Lung (tissue), 12 donors: ENCODE data around the gene ALDH1B1. TPM values are rescaled to one million over a fixed set of nuclear protein-coding genes. Genes with fewer than 3 reads are reported as not detected.

Experiments used
- ATAC-seq: fragments of 200-7000 bp; cut with Tn5 transposase; one replicate; pipeline ENCODE4 v1.9.1; 2020; ENCODE audit warnings: moderate number of reproducible peaks; ENCODE audit not compliant: insufficient read depth, low FRiP score
- DNase-seq, 3 donors: peaks; one replicate each; pipeline ENCODE4 v3.0.0-alpha.2; 2013 to 2017
- H3K27ac ChIP-seq, 2 donors: one replicate each; pipeline ENCODE4 v1.5.1; 2013; ENCODE audit warnings: mild to moderate bottlenecking in 2 of 2, moderate library complexity in 2 of 2, control low read depth in 1 of 2, inconsistent platforms in 1 of 2, low read depth in 1 of 2, low read length in 1 of 2
- H3K27me3 ChIP-seq, 3 donors: one replicate each; pipeline ENCODE4 v1.5.1; 2013; ENCODE audit warnings: low read length in 2 of 3; ENCODE audit not compliant: control insufficient read depth in 3 of 3, insufficient read depth in 3 of 3
- H3K36me3 ChIP-seq, 4 donors: one replicate each; pipeline ENCODE4 v1.5.1; 2013; ENCODE audit warnings: low read length in 4 of 4, mild to moderate bottlenecking in 1 of 4, moderate library complexity in 1 of 4; ENCODE audit not compliant: control insufficient read depth in 4 of 4, insufficient read depth in 4 of 4
- H3K4me1 ChIP-seq, 5 donors: one replicate each; pipeline ENCODE4 v1.5.1; 2013; ENCODE audit warnings: low read length in 5 of 5, mild to moderate bottlenecking in 2 of 5, moderate library complexity in 1 of 5; ENCODE audit not compliant: control insufficient read depth in 5 of 5, insufficient read depth in 5 of 5
- H3K4me3 ChIP-seq: one replicate; pipeline ENCODE4 v1.5.1; 2013; ENCODE audit warnings: mild to moderate bottlenecking, control low read depth, moderate library complexity
- H3K9ac ChIP-seq, 2 donors: one replicate each; pipeline ENCODE4 v1.5.1; 2013; ENCODE audit warnings: low read length in 2 of 2, control low read depth in 1 of 2; ENCODE audit not compliant: insufficient read depth in 1 of 2
- H3K9me3 ChIP-seq, 4 donors: one replicate each; pipeline ENCODE4 v1.5.1; 2013; ENCODE audit warnings: low read length in 3 of 4, mild to moderate bottlenecking in 1 of 4, moderate library complexity in 1 of 4; ENCODE audit not compliant: control insufficient read depth in 4 of 4, insufficient read depth in 3 of 4
- CTCF ChIP-seq: IDR thresholded peaks from 2 replicates; pipeline ENCODE4 v1.5.1; 2012; ENCODE audit warnings: mild to moderate bottlenecking; ENCODE audit errors: control extremely low read depth, extremely low read depth
- WGBS, 2 donors: extraction: QIAGEN DNeasy Blood & Tissue Kit; methylation state at CpG; one replicate each; pipeline ENCODE4 v1.1.7; 2013; 5-methylcytosine and 5-hydroxymethylcytosine counted together
- polyA plus RNA-seq, 2 donors: library from polyadenylated mRNA; stranded (reverse); fragments of 200-250 nt; gene quantifications; one replicate each; pipeline ENCODE4 v1.2.1, GENCODE V29; 2013
- total RNA-seq, 2 donors: library from RNA; depleted of rRNA in 1 of 2; stranded (reverse); fragments of >200 nt in 1 of 2; gene quantifications; one replicate each; pipeline ENCODE4 v1.2.1, GENCODE V29; 2014 to 2021
- donor health status: control.
- donor health status: control.
- donor health status: Bipolar disorder and iron deficiency.
- donor health status: healthy.
- donor health status: DM: yes; HTN: yes; CAD: no.

ALDH1B1 gene
- total and polyA plus RNA-seq, 4 donors = 6.4 to 21.1 (median 12.0) TPM

- Histone ChIP-seq H3K36me3 (no peaks in the 10 kb centered on the region), H3K27me3 (no peaks in the 10 kb centered on the region), H3K9me3 (peaks cover 0 to 2% (median 0%) of the 10 kb centered on the region in 4 donors), H3K4me3 (no peak overlapping the region), H3K9ac (no peak overlapping the region), H3K27ac (no peak overlapping the region), H3K4me1 (peaks cover 0 to 4% (median 0%) of the 10 kb centered on the region in 5 donors)
- ATAC-seq (no peak), DNase-seq (no peak)
- WGBS, 2 donors = 27 to 57% methylated on average over 3 of the region's 3 CpGs
- TF ChIP-seq CTCF = no peak
These were observed 48.0 kb downstream of the ALDH1B1 start for GRCh38 chr9:38440516-38440915.

GRCh38 chr9:38441347-38442085 is 49.0 kb downstream of the ALDH1B1 start:
- TF ChIP-seq CTCF = no peak
- ATAC-seq (no peak), DNase-seq (no peak)
- H3K9me3 ChIP-seq = peaks cover 0 to 2% (median 0%) of the 10 kb centered on the region in 4 donors
- peaks cover 0 to 2% (median 0%) of the 10 kb centered on the region in 3 donors for H3K27me3 ChIP-seq
- H3K27ac ChIP-seq = no peak overlapping the region
- 80 to 92% methylated on average over 8 of the region's 8 CpGs for WGBS, 2 donors
- no peak overlapping the region for H3K9ac ChIP-seq
- peaks cover 0 to 4% (median 0%) of the 10 kb centered on the region in 5 donors for H3K4me1 ChIP-seq
- H3K36me3 ChIP-seq = no peaks in the 10 kb centered on the region
- H3K4me3 ChIP-seq = no peak overlapping the region

- H3K27me3 ChIP-seq = peaks cover 0 to 6% (median 0%) of the 10 kb centered on the region in 3 donors
- H3K9me3 ChIP-seq = peaks cover 0 to 2% (median 0%) of the 10 kb centered on the region in 4 donors
- no peaks in the 10 kb centered on the region for H3K36me3 ChIP-seq
- WGBS, 2 donors = 74 to 80% methylated on average over 8 of the region's 8 CpGs
- H3K4me1 ChIP-seq = peaks cover 0 to 4% (median 0%) of the 10 kb centered on the region in 5 donors
- TF ChIP-seq CTCF = no peak
- no peak for ATAC-seq
- H3K4me3 ChIP-seq = no peak overlapping the region
- DNase-seq = no peak
- no peak overlapping the region for H3K9ac ChIP-seq
- no peak overlapping the region for H3K27ac ChIP-seq
These were observed 50.1 kb downstream of the ALDH1B1 start for GRCh38 chr9:38442473-38443096.
